ENCODE results near the gene CNGB1.

CNGB1 gene

DNA sequence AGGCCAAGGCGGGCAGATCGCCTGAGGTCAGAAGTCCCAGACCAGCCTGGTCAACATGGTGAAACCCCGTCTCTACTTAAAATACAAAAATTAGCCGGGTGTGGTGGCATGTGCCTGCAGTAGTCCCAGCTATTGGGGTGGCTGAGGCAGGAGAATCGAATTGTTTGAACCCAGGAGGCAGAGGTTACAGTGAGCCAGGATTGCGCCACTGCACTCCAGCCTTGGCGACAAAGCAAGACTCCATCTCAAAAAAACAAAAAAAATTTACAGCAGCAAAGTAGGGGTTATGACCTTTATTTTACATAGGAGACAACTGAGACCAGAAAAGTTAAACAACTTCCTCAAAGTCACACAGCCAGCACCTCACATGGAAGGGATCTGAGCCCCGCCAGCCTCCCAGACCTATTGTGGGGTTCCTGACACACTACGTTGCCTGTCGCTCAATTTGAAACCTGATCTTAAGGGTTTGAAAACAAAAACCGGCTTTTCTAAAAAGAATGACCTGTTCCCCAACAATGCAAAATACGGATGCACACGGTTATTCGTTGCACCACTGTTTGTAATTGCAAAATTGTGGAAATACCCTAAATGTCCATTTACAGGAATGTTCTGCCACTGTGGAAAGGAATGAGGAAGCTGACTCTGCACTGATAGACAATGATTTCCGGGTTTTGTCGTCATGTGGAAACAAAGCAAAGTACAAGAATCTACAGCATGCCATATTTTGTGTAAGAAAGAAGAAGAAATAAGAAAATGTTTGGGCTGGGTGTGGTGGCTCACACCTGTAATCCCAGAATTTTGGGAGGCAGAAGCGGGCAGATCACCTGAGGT, 77.2 kb downstream of the CNGB1 start:
- Mint-ChIP-seq H3K27me3 (peaks cover 11% of the 10 kb centered on the region), H3K36me3 (ENCODE audit: low read depth) (no peaks in the 10 kb centered on the region), H3K27ac (no peak overlapping the region), H3K9me3 (no peaks in the 10 kb centered on the region), H3K4me3 (no peak overlapping the region), H3K4me1 (ENCODE audit: low read depth) (peaks cover 14% of the 10 kb centered on the region)

DNA sequence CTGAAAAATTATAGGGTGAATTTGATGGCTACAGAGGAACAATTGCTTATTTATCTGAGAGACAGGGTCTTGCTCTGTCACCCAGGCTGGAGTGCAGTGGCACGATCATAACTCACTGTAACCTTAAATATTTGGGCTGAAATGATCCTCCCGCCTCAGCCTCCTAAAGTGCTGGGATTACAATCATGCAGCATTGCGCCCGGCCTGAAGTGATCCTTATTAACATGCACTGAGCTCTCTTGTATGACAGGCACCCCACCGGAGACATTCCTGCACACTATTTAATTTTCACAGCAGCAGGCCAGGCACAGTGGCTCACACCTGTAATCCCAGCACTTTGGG, 77.7 kb downstream of the CNGB1 start:
- no peaks in the 10 kb centered on the region for H3K36me3 Mint-ChIP-seq (ENCODE audit: low read depth)
- no peak overlapping the region for H3K27ac Mint-ChIP-seq
- H3K4me3 Mint-ChIP-seq, result no peak overlapping the region
- H3K4me1 Mint-ChIP-seq (ENCODE audit: low read depth), result peaks cover 14% of the 10 kb centered on the region
- peaks cover 17% of the 10 kb centered on the region for H3K27me3 Mint-ChIP-seq
- H3K9me3 Mint-ChIP-seq, result no peaks in the 10 kb centered on the region

DNA sequence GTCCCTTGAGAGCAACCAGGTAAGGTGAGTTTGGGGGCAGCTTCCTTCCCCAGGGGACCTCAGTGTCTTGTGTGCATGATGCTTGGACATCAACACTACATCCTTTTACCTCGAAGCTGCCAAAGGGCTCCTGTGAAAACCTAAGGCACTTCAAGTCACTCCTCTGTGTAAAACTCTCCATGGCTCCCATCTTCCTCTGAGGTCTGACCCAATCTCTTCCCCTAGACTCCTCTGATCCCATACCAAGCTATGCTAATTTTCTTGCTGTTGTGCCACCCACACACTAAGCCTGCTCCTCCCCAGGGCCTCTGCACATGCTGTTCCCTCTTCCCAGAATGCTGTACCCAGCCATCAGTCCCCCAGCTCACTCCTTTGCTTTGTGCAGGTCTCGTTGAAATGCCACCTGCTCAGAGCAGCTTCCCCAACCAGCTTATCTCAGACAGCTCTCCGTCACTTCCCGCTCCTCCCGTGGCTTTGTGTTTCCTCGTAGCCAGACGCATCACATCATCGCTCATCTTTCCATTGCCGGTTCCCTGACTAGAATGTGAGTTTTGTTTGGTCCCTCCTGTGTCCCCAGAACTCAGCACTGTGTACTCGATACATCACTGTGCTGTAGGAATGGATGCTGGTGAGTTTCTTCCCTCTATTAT, 78.4 kb downstream of the CNGB1 start:
- H3K4me1 Mint-ChIP-seq (ENCODE audit: low read depth), result peaks cover 14% of the 10 kb centered on the region
- peaks cover 21% of the 10 kb centered on the region for H3K27me3 Mint-ChIP-seq
- no peaks in the 10 kb centered on the region for H3K9me3 Mint-ChIP-seq
- no peak overlapping the region for H3K4me3 Mint-ChIP-seq
- H3K27ac Mint-ChIP-seq, result no peak overlapping the region
- no peaks in the 10 kb centered on the region for H3K36me3 Mint-ChIP-seq (ENCODE audit: low read depth)

- peaks cover 21% of the 10 kb centered on the region for H3K27me3 Mint-ChIP-seq
- H3K36me3 Mint-ChIP-seq (ENCODE audit: low read depth), result no peaks in the 10 kb centered on the region
- H3K4me3 Mint-ChIP-seq, result no peak overlapping the region
- H3K4me1 Mint-ChIP-seq (ENCODE audit: low read depth), result peaks cover 14% of the 10 kb centered on the region
- H3K27ac Mint-ChIP-seq, result no peak overlapping the region
- H3K9me3 Mint-ChIP-seq, result no peaks in the 10 kb centered on the region
These were observed 78.9 kb downstream of the CNGB1 start for GRCh38 chr16:57892041-57892440.

DNA sequence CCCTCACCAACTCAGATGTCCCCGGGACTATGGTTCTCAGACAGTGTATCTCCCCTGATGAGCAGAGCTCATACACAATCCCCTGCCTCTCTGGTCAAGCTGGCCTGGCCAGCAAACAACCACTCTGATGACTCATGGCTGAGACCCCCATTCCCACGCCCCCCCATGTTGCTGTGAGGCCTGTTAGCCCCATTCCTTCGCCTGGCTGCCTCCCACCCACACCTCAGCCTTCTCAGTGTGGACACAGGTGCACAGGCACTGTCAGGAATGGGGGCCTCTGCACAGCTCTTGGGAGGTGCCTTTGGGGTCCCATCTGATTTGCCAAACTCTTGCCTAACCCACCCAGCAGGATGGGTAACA, 80.2 kb downstream of the CNGB1 start:
- peaks cover 30% of the 10 kb centered on the region for H3K27me3 Mint-ChIP-seq
- H3K27ac Mint-ChIP-seq, result no peak overlapping the region
- no peak overlapping the region for H3K4me3 Mint-ChIP-seq
- H3K36me3 Mint-ChIP-seq (ENCODE audit: low read depth), result no peaks in the 10 kb centered on the region
- H3K9me3 Mint-ChIP-seq, result no peaks in the 10 kb centered on the region
- peaks cover 14% of the 10 kb centered on the region for H3K4me1 Mint-ChIP-seq (ENCODE audit: low read depth)

DNA sequence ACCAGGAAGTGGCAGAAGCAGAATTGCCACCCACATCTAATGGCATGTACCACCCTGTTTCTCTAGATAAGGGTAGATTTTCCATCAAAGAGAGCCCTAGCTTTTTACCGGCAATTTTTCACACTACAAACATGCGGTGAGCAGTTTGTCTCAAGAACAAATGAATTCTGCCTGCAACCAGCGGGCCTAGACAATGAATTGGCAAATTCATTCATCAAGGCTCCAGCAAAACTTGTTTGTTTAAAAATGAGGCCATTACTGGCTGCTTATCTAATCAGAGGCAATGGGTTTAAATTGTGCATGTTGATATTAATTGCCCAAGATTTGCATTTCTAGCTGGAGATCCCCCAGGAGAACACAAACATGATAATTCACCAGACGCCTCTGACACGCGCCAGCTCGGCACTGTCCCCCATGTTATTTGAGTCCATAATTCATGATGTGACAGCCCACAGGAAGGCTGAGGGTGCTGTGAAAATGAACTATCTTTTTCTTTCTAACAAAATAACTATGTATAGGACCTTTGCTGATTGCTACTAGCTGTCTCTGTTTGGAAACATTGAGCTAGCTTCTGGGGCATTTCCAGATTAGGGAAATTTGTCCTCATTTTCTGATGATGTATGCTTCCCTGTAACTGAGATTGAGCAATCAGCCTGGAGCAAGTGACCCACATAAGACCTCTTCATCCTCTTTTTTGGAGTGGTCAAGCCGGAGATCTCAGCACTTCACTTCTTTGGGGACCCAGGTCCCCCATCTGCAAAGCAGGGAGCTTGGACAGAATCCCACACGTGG, 80.8 kb downstream of the CNGB1 start:
- H3K4me3 Mint-ChIP-seq, result no peak overlapping the region
- no peak overlapping the region for H3K27ac Mint-ChIP-seq
- no peaks in the 10 kb centered on the region for H3K36me3 Mint-ChIP-seq (ENCODE audit: low read depth)
- H3K4me1 Mint-ChIP-seq (ENCODE audit: low read depth), result peaks cover 14% of the 10 kb centered on the region
- H3K9me3 Mint-ChIP-seq, result no peaks in the 10 kb centered on the region
- H3K27me3 Mint-ChIP-seq, result peaks cover 35% of the 10 kb centered on the region

GRCh38 chr16:57889522-57889921, 81.4 kb downstream of the CNGB1 start:
- peaks cover 12% of the 10 kb centered on the region for H3K4me1 Mint-ChIP-seq (ENCODE audit: low read depth)
- peak overlapping the region; percentile 45 for H3K27ac Mint-ChIP-seq
- H3K4me3 Mint-ChIP-seq, result no peak overlapping the region
- H3K9me3 Mint-ChIP-seq, result no peaks in the 10 kb centered on the region
- H3K27me3 Mint-ChIP-seq, result peaks cover 42% of the 10 kb centered on the region
- H3K36me3 Mint-ChIP-seq (ENCODE audit: low read depth), result no peaks in the 10 kb centered on the region

DNA sequence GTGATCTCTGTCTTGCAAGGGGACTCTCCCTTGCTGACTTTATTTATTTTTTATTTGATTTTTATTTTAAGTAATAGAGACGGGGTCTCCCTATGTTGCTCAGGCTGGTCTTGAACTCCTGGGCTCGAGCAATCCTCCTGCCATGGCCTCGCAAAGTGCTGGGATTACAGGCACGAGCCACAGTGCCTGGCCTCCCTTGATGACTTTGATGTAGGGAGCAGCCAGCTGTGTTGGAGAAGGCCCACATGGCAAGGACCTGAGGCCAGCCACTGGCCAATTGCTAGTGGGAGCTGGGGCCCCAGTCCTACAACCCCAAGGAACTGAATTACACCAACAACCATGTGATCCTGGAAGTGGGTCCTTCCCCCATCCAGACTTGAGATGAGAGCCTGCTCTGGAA, 81.8 kb downstream of the CNGB1 start:
- Mint-ChIP-seq H3K4me3 (no peak overlapping the region), H3K27me3 (peaks cover 45% of the 10 kb centered on the region), H3K4me1 (ENCODE audit: low read depth) (peaks cover 7% of the 10 kb centered on the region), H3K36me3 (ENCODE audit: low read depth) (no peaks in the 10 kb centered on the region), H3K9me3 (no peaks in the 10 kb centered on the region), H3K27ac (peak overlapping the region; percentile 45)

DNA sequence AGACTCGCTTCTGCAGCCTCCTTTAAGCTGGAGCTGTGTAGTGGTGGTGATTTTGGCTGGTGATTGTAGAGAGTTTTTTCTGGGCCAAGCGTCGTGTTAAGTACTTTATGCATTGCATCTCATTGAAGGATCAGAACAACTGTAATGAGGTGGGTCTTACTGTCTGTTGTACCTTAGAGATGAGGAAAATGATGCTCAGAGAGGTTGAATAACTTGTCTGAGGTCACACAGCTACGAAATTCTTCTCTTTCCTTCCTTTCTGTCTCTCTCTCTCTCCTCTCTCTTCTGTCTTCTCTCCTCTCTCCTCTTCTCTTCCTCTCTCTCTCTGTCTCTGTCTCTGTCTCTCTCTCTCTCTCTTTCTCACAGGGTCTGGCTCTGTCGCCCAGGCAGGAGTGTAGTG, 82.8 kb downstream of the CNGB1 start:
- no peak overlapping the region for H3K4me3 Mint-ChIP-seq
- no peak overlapping the region for H3K27ac Mint-ChIP-seq
- no peaks in the 10 kb centered on the region for H3K36me3 Mint-ChIP-seq (ENCODE audit: low read depth)
- peaks cover 53% of the 10 kb centered on the region for H3K27me3 Mint-ChIP-seq
- peaks cover 4% of the 10 kb centered on the region for H3K4me1 Mint-ChIP-seq (ENCODE audit: low read depth)
- H3K9me3 Mint-ChIP-seq, result no peaks in the 10 kb centered on the region

DNA sequence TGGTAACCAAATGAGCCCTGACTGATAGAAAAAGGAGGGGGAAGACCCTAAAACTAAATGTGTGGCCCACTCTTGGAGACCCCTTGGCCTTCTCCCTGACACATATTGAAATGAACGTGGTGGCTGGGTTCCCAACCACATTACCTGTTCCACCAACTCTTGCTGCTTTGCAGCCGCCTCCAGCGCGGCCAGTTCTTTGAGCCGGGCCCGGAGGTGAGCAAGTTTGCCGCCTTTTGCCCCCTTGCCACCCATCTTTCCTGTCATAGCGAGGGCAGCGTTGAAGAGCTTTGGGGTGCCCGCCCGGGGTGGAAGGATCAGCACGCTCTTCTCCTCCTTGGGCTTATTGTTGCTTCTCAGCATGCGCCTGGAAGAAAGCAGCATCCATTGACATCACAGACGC, 83.2 kb downstream of the CNGB1 start:
- no peaks in the 10 kb centered on the region for H3K36me3 Mint-ChIP-seq (ENCODE audit: low read depth)
- no peaks in the 10 kb centered on the region for H3K9me3 Mint-ChIP-seq
- H3K27ac Mint-ChIP-seq, result no peak overlapping the region
- H3K4me1 Mint-ChIP-seq (ENCODE audit: low read depth), result peaks cover 2% of the 10 kb centered on the region
- peaks cover 54% of the 10 kb centered on the region for H3K27me3 Mint-ChIP-seq
- no peak overlapping the region for H3K4me3 Mint-ChIP-seq

GRCh38 chr16:57886427-57886826, 84.5 kb downstream of the CNGB1 start:
- Mint-ChIP-seq H3K4me1 (ENCODE audit: low read depth) (no peaks in the 10 kb centered on the region), H3K27ac (no peak overlapping the region), H3K36me3 (ENCODE audit: low read depth) (no peaks in the 10 kb centered on the region), H3K4me3 (no peak overlapping the region), H3K9me3 (no peaks in the 10 kb centered on the region), H3K27me3 (peaks cover 62% of the 10 kb centered on the region)

DNA sequence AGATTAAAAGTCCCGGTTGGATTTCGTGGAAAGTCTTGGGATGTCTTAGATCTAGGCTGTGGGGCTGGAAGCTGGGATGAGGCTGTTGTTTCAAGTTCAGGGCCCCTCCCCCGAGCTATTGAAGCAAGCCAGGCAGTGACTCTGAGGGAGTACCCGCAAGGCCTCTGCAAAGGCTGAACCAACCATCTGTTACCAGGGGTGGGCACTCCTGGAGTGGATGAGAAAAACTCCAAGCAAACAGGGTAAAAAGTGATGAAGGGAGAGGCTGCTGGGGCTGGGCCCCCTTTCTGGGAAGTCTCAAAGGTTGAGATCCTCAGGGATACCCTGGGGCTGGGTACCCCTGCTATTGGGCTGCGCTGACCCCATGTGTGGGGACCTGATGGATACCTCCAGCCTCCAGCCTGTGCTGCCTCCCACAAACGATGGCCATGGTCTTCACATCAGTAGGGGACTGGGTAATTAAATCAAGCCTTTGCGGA, 86.2 kb downstream of the CNGB1 start:
- H3K9me3 Mint-ChIP-seq, result no peaks in the 10 kb centered on the region
- H3K27ac Mint-ChIP-seq, result no peak overlapping the region
- peaks cover 57% of the 10 kb centered on the region for H3K27me3 Mint-ChIP-seq
- H3K4me1 Mint-ChIP-seq (ENCODE audit: low read depth), result no peaks in the 10 kb centered on the region
- no peak overlapping the region for H3K4me3 Mint-ChIP-seq
- no peaks in the 10 kb centered on the region for H3K36me3 Mint-ChIP-seq (ENCODE audit: low read depth)

GRCh38 chr16:57883953-57884654, 86.8 kb downstream of the CNGB1 start:
- Mint-ChIP-seq H3K4me1 (ENCODE audit: low read depth) (no peaks in the 10 kb centered on the region), H3K4me3 (no peak overlapping the region), H3K9me3 (no peaks in the 10 kb centered on the region), H3K27me3 (peaks cover 57% of the 10 kb centered on the region), H3K36me3 (ENCODE audit: low read depth) (no peaks in the 10 kb centered on the region), H3K27ac (no peak overlapping the region)

- Mint-ChIP-seq H3K4me3 (no peak overlapping the region), H3K27ac (no peak overlapping the region), H3K27me3 (peaks cover 55% of the 10 kb centered on the region), H3K9me3 (no peaks in the 10 kb centered on the region), H3K4me1 (ENCODE audit: low read depth) (no peaks in the 10 kb centered on the region), H3K36me3 (ENCODE audit: low read depth) (no peaks in the 10 kb centered on the region)
These were observed 87.4 kb downstream of the CNGB1 start for GRCh38 chr16:57883480-57883879.

- Mint-ChIP-seq H3K9me3 (no peaks in the 10 kb centered on the region), H3K27ac (no peak overlapping the region), H3K27me3 (peaks cover 48% of the 10 kb centered on the region), H3K4me1 (ENCODE audit: low read depth) (no peaks in the 10 kb centered on the region), H3K4me3 (no peak overlapping the region), H3K36me3 (ENCODE audit: low read depth) (no peaks in the 10 kb centered on the region)
These were observed 88.1 kb downstream of the CNGB1 start for GRCh38 chr16:57882792-57883191.
